Lung (tissue), 12 donors: ENCODE measurements around the gene PNPO. TPM values are rescaled to one million over a fixed set of nuclear protein-coding genes. Genes with fewer than 3 reads are reported as not detected.

ENCODE experiments used
- ATAC-seq: fragments of 200-7000 bp; cut with Tn5 transposase; one replicate; pipeline ENCODE4 v1.9.1; 2020; ENCODE audit warnings: moderate number of reproducible peaks; ENCODE audit not compliant: insufficient read depth, low FRiP score
- DNase-seq, 3 donors: peaks; one replicate each; pipeline ENCODE4 v3.0.0-alpha.2; 2013 to 2017
- H3K27ac ChIP-seq, 2 donors: one replicate each; pipeline ENCODE4 v1.5.1; 2013; ENCODE audit warnings: mild to moderate bottlenecking in 2 of 2, moderate library complexity in 2 of 2, control low read depth in 1 of 2, inconsistent platforms in 1 of 2, low read depth in 1 of 2, low read length in 1 of 2
- H3K27me3 ChIP-seq, 3 donors: one replicate each; pipeline ENCODE4 v1.5.1; 2013; ENCODE audit warnings: low read length in 2 of 3; ENCODE audit not compliant: control insufficient read depth in 3 of 3, insufficient read depth in 3 of 3
- H3K36me3 ChIP-seq, 4 donors: one replicate each; pipeline ENCODE4 v1.5.1; 2013; ENCODE audit warnings: low read length in 4 of 4, mild to moderate bottlenecking in 1 of 4, moderate library complexity in 1 of 4; ENCODE audit not compliant: control insufficient read depth in 4 of 4, insufficient read depth in 4 of 4
- H3K4me1 ChIP-seq, 5 donors: one replicate each; pipeline ENCODE4 v1.5.1; 2013; ENCODE audit warnings: low read length in 5 of 5, mild to moderate bottlenecking in 2 of 5, moderate library complexity in 1 of 5; ENCODE audit not compliant: control insufficient read depth in 5 of 5, insufficient read depth in 5 of 5
- H3K4me3 ChIP-seq: one replicate; pipeline ENCODE4 v1.5.1; 2013; ENCODE audit warnings: mild to moderate bottlenecking, control low read depth, moderate library complexity
- H3K9ac ChIP-seq, 2 donors: one replicate each; pipeline ENCODE4 v1.5.1; 2013; ENCODE audit warnings: low read length in 2 of 2, control low read depth in 1 of 2; ENCODE audit not compliant: insufficient read depth in 1 of 2
- H3K9me3 ChIP-seq, 4 donors: one replicate each; pipeline ENCODE4 v1.5.1; 2013; ENCODE audit warnings: low read length in 3 of 4, mild to moderate bottlenecking in 1 of 4, moderate library complexity in 1 of 4; ENCODE audit not compliant: control insufficient read depth in 4 of 4, insufficient read depth in 3 of 4
- CTCF ChIP-seq: IDR thresholded peaks from 2 replicates; pipeline ENCODE4 v1.5.1; 2012; ENCODE audit warnings: mild to moderate bottlenecking; ENCODE audit errors: control extremely low read depth, extremely low read depth
- WGBS, 2 donors: extraction: QIAGEN DNeasy Blood & Tissue Kit; methylation state at CpG; one replicate each; pipeline ENCODE4 v1.1.7; 2013; 5-methylcytosine and 5-hydroxymethylcytosine counted together
- polyA plus RNA-seq, 2 donors: library from polyadenylated mRNA; stranded (reverse); fragments of 200-250 nt; gene quantifications; one replicate each; pipeline ENCODE4 v1.2.1, GENCODE V29; 2013
- total RNA-seq, 2 donors: library from RNA; depleted of rRNA in 1 of 2; stranded (reverse); fragments of >200 nt in 1 of 2; gene quantifications; one replicate each; pipeline ENCODE4 v1.2.1, GENCODE V29; 2014 to 2021
- donor health status: control.
- donor health status: control.
- donor health status: Bipolar disorder and iron deficiency.
- donor health status: healthy.
- donor health status: DM: yes; HTN: yes; CAD: no.

The PNPO gene
- total and polyA plus RNA-seq, 4 donors = 9.3 to 43.9 (median 11.2) TPM

GRCh38 chr17:47895856-47896671 lies 45.3 kb upstream of the PNPO start, which contains the start of gene SP2:
SP2 (plus strand) TSS chr17:47896236; CDS start chr17:47896287, 51 bp downstream.
- no peak for TF ChIP-seq CTCF
- ATAC-seq (peak; percentile 93), DNase-seq (peak; percentile 100)
- Histone ChIP-seq H3K4me1 (peaks cover 0 to 21% (median 16%) of the 10 kb centered on the region in 5 donors), H3K27ac (peak within 1 kb of the TSS; percentile 96 to 100), H3K36me3 (peaks cover 0 to 11% (median 6%) of the 10 kb centered on the region in 4 donors), H3K9ac (peak within 1 kb of the TSS; percentile 71 to 95), H3K4me3 (peak within 1 kb of the TSS; percentile 77), H3K27me3 (no peaks in the 10 kb centered on the region), H3K9me3 (no peaks in the 10 kb centered on the region)
- WGBS, 2 donors = 0% methylated on average over 59 to 70 of the region's 70 CpGs

- H3K9ac ChIP-seq = peak overlapping the region; percentile 51 to 86
- H3K4me3 ChIP-seq = peak overlapping the region; percentile 77
- H3K27ac ChIP-seq = peak overlapping the region; percentile 95 to 100
- no peaks in the 10 kb centered on the region for H3K27me3 ChIP-seq
- H3K9me3 ChIP-seq = no peaks in the 10 kb centered on the region
- TF ChIP-seq CTCF = no peak
- H3K36me3 ChIP-seq = peaks cover 0 to 13% (median 8%) of the 10 kb centered on the region in 4 donors
- 1 to 2% methylated on average over 22 of the region's 22 CpGs for WGBS, 2 donors
- peak in 1 of 3 donors; percentile 28 for DNase-seq
- no peak for ATAC-seq
- peaks cover 0 to 25% (median 16%) of the 10 kb centered on the region in 5 donors for H3K4me1 ChIP-seq
Measured at GRCh38 chr17:47896672-47897490, 44.5 kb upstream of the PNPO start.

- Histone ChIP-seq H3K4me3 (no peak overlapping the region), H3K9ac (peak overlapping the region in 1 of 2 donors; percentile 86), H3K4me1 (peaks cover 0 to 25% (median 16%) of the 10 kb centered on the region in 5 donors), H3K27ac (peak overlapping the region in 1 of 2 donors; percentile 21), H3K27me3 (no peaks in the 10 kb centered on the region), H3K36me3 (peaks cover 0 to 13% (median 8%) of the 10 kb centered on the region in 4 donors), H3K9me3 (no peaks in the 10 kb centered on the region)
- 78 to 84% methylated on average over 5 of the region's 5 CpGs for WGBS, 2 donors
- no peak for DNase-seq
- ATAC-seq = no peak
- no peak for TF ChIP-seq CTCF
Measured at GRCh38 chr17:47897561-47897960, 43.8 kb upstream of the PNPO start.
